Neural progenitor cell (in vitro differentiated cells): ENCODE data around the gene KRT78. TPM values are rescaled to one million over a fixed set of nuclear protein-coding genes. Genes with fewer than 3 reads are reported as not detected.
"Not testable (repeated sequence)": the region's sequence is repeated elsewhere in the genome, so short reads cannot be mapped to it uniquely, and the experiment has no call there.

ENCODE experiments used
- DNase-seq: peaks from one replicate; pipeline ENCODE4 v3.0.0-alpha.2; 2016; ENCODE audit warnings: low spot score
- H2AFZ ChIP-seq: fragments of 200-600 bp; sonication (generic); replicated peaks from 2 replicates; pipeline ENCODE4 v1.6.1; 2016; ENCODE audit warnings: antibody characterized with exemption
- H3F3A ChIP-seq: fragments of 200-600 bp; sonication (generic); 2 replicates; pipeline ENCODE4 v1.6.1; 2016; ENCODE audit warnings: antibody characterized with exemption, low read depth
- H3K27ac ChIP-seq: fragments of 200-600 bp; sonication (generic); 2 replicates; pipeline ENCODE4 v1.5.1; 2016; ENCODE audit warnings: mild to moderate bottlenecking
- H3K27me3 ChIP-seq: fragments of 200-600 bp; sonication (generic); 2 replicates; pipeline ENCODE4 v1.6.1; 2016; ENCODE audit warnings: mild to moderate bottlenecking, moderate library complexity
- H3K36me3 ChIP-seq: fragments of 200-600 bp; sonication (generic); 2 replicates; pipeline ENCODE4 v1.5.1; 2016
- H3K4me1 ChIP-seq: fragments of 200-600 bp; sonication (generic); 2 replicates; pipeline ENCODE4 v1.6.1; 2016; ENCODE audit warnings: mixed run types
- H3K4me2 ChIP-seq: fragments of 200-600 bp; sonication (generic); 2 replicates; pipeline ENCODE4 v1.6.1; 2016
- H3K4me3 ChIP-seq: fragments of 200-600 bp; sonication (generic); 2 replicates; pipeline ENCODE4 v1.5.1; 2016
- H3K79me2 ChIP-seq: fragments of 200-600 bp; sonication (generic); 2 replicates; pipeline ENCODE4 v1.6.1; 2016; ENCODE audit warnings: low read depth
- H3K9ac ChIP-seq: fragments of 200-600 bp; sonication (generic); 2 replicates; pipeline ENCODE4 v1.6.1; 2016
- H3K9me3 ChIP-seq: fragments of 200-600 bp; sonication (generic); 2 replicates; pipeline ENCODE4 v1.5.1; 2016; ENCODE audit warnings: low read depth
- H4K20me1 ChIP-seq: fragments of 200-600 bp; sonication (generic); 2 replicates; pipeline ENCODE4 v1.6.1; 2016; ENCODE audit warnings: low read depth
- H3K27ac Mint-ChIP-seq: 3 replicates; pipeline ENCODE4 v1.8.0; 2021; ENCODE audit warnings: mixed read lengths
- H3K27me3 Mint-ChIP-seq: 2 replicates; pipeline ENCODE4 v1.8.0; 2022; ENCODE audit warnings: low read depth, mild to moderate bottlenecking, inconsistent platforms, moderate library complexity, mixed read lengths; ENCODE audit not compliant: insufficient read depth
- H3K36me3 Mint-ChIP-seq: 3 replicates; pipeline ENCODE4 v1.8.0; 2021; ENCODE audit warnings: mixed read lengths
- H3K4me1 Mint-ChIP-seq: 3 replicates; pipeline ENCODE4 v1.8.0; 2021; ENCODE audit warnings: mixed read lengths
- H3K4me3 Mint-ChIP-seq: 3 replicates; pipeline ENCODE4 v1.8.0; 2021; ENCODE audit warnings: mild to moderate bottlenecking, moderate library complexity, mixed read lengths
- H3K9me3 Mint-ChIP-seq: 3 replicates; pipeline ENCODE4 v1.8.0; 2020; ENCODE audit warnings: mixed read lengths
- EZH2 ChIP-seq: fragments of 200-600 bp; sonication (generic); IDR thresholded peaks from 2 replicates; pipeline ENCODE4 v1.6.1; 2017; ENCODE audit warnings: antibody characterized with exemption, mild to moderate bottlenecking, moderate library complexity
- EZH2phosphoT487 ChIP-seq: fragments of 200-600 bp; sonication (generic); IDR thresholded peaks from 2 replicates; pipeline ENCODE4 v1.6.1; 2017; ENCODE audit warnings: antibody characterized with exemption
- total RNA-seq: library from RNA; depleted of rRNA; stranded (reverse); fragments of >200 nt; gene quantifications from 2 replicates; pipeline ENCODE4 v1.2.3, GENCODE V29; 2015; ENCODE audit warnings: low replicate concordance
- TF ChIP-seq, protein P1 (sequence below): fragments of 200-600 bp; sonication (generic); IDR thresholded peaks from 2 replicates; pipeline ENCODE4 v1.5.1; 2017; ENCODE audit warnings: antibody characterized with exemption, mild to moderate bottlenecking

Gene KRT78
- total RNA-seq, 1 donor from 2014 or later: not detected

GRCh38 chr12:52890417-52890816, 41.6 kb upstream of the KRT78 start:
- Mint-ChIP-seq H3K27me3 (peaks cover 5% of the 10 kb centered on the region), H3K27ac (no peak overlapping the region), H3K36me3 (no peaks in the 10 kb centered on the region), H3K9me3 (peaks cover 3% of the 10 kb centered on the region), H3K4me3 (no peak overlapping the region), H3K4me1 (no peaks in the 10 kb centered on the region)
- H3K36me3 ChIP-seq: no peaks in the 10 kb centered on the region
- DNase-seq: no peak
- TF ChIP-seq EZH2 (no peak), EZH2phosphoT487 (no peak)
- TF ChIP-seq, protein P1, sequence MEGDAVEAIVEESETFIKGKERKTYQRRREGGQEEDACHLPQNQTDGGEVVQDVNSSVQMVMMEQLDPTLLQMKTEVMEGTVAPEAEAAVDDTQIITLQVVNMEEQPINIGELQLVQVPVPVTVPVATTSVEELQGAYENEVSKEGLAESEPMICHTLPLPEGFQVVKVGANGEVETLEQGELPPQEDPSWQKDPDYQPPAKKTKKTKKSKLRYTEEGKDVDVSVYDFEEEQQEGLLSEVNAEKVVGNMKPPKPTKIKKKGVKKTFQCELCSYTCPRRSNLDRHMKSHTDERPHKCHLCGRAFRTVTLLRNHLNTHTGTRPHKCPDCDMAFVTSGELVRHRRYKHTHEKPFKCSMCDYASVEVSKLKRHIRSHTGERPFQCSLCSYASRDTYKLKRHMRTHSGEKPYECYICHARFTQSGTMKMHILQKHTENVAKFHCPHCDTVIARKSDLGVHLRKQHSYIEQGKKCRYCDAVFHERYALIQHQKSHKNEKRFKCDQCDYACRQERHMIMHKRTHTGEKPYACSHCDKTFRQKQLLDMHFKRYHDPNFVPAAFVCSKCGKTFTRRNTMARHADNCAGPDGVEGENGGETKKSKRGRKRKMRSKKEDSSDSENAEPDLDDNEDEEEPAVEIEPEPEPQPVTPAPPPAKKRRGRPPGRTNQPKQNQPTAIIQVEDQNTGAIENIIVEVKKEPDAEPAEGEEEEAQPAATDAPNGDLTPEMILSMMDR: no peak
- H3F3A ChIP-seq: no peaks in the 10 kb centered on the region
- no peaks in the 10 kb centered on the region for H4K20me1 ChIP-seq
- no peaks in the 10 kb centered on the region for H3K4me1 ChIP-seq
- no peak overlapping the region for H3K4me2 ChIP-seq
- no peak overlapping the region for H3K9ac ChIP-seq
- H2AFZ ChIP-seq: no peak overlapping the region
- no peaks in the 10 kb centered on the region for H3K27me3 ChIP-seq
- H3K9me3 ChIP-seq: no peaks in the 10 kb centered on the region
- H3K4me3 ChIP-seq: no peak overlapping the region
- H3K79me2 ChIP-seq: no peaks in the 10 kb centered on the region
- H3K27ac ChIP-seq: no peak overlapping the region

- Histone ChIP-seq H3K4me3 (no peak overlapping the region), H3K9me3 (no peaks in the 10 kb centered on the region), H3K4me1 (no peaks in the 10 kb centered on the region), H3K79me2 (no peaks in the 10 kb centered on the region), H3K27me3 (no peaks in the 10 kb centered on the region), H2AFZ (no peak overlapping the region), H3K4me2 (no peak overlapping the region), H3K36me3 (no peaks in the 10 kb centered on the region), H4K20me1 (no peaks in the 10 kb centered on the region), H3K9ac (no peak overlapping the region), H3K27ac (no peak overlapping the region), H3F3A (no peaks in the 10 kb centered on the region)
- H3K27me3 Mint-ChIP-seq: peaks cover 9% of the 10 kb centered on the region
- no peaks in the 10 kb centered on the region for H3K36me3 Mint-ChIP-seq
- no peak overlapping the region for H3K4me3 Mint-ChIP-seq
- DNase-seq: peak; percentile 83
- peaks cover 9% of the 10 kb centered on the region for H3K4me1 Mint-ChIP-seq
- H3K27ac Mint-ChIP-seq: no peak overlapping the region
- no peaks in the 10 kb centered on the region for H3K9me3 Mint-ChIP-seq
- TF ChIP-seq, protein P1: peak; percentile 99
- no peak for TF ChIP-seq EZH2phosphoT487
Measured at GRCh38 chr12:52884526-52885293, 35.9 kb upstream of the KRT78 start.

- H3F3A ChIP-seq, H3K9me3 Mint-ChIP-seq, H3K27me3 Mint-ChIP-seq, H3K9me3 ChIP-seq, DNase-seq, H3K4me2 ChIP-seq, H3K27me3 ChIP-seq, H3K4me1 Mint-ChIP-seq, H4K20me1 ChIP-seq, H2AFZ ChIP-seq, H3K27ac ChIP-seq, H3K4me3 Mint-ChIP-seq, H3K4me3 ChIP-seq, H3K27ac Mint-ChIP-seq, H3K4me1 ChIP-seq, H3K9ac ChIP-seq, H3K36me3 Mint-ChIP-seq, H3K79me2 ChIP-seq, H3K36me3 ChIP-seq: not testable (repeated sequence)
Measured at GRCh38 chr12:52880499-52880898, 31.7 kb upstream of the KRT78 start.
